OCI-LY1 (cell line): ENCODE measurements around the gene TADA3.

Experiments
- H2AFZ ChIP-seq: fragments of 200-600 bp; sonication (generic), shearing (Covaris generic); 2 replicates; pipeline ENCODE4 v1.6.0; 2014; ENCODE audit warnings: antibody characterized with exemption, mild to moderate bottlenecking, low read length
- H3F3A ChIP-seq: fragments of 200-600 bp; sonication (generic), shearing (Covaris generic); 2 replicates; pipeline ENCODE4 v1.6.0; 2014; ENCODE audit warnings: mild to moderate bottlenecking, antibody characterized with exemption, low read length, moderate library complexity; ENCODE audit not compliant: insufficient read depth
- H3K27ac ChIP-seq: fragments of 200-600 bp; sonication (generic); 2 replicates; pipeline ENCODE4 v1.5.1; 2014; ENCODE audit warnings: low read length, mixed run types, mild to moderate bottlenecking, low read depth; ENCODE audit not compliant: poor library complexity, severe bottlenecking
- H3K27me3 ChIP-seq: fragments of 200-600 bp; sonication (generic); 2 replicates; pipeline ENCODE4 v1.6.0; 2014; ENCODE audit warnings: antibody characterized with exemption, mild to moderate bottlenecking, low read length, moderate library complexity; ENCODE audit not compliant: insufficient read depth
- H3K36me3 ChIP-seq: fragments of 200-600 bp; sonication (generic); 2 replicates; pipeline ENCODE4 v1.6.1; 2014; ENCODE audit warnings: mild to moderate bottlenecking, antibody characterized with exemption, low read length, moderate library complexity, mixed read lengths; ENCODE audit not compliant: insufficient read depth
- H3K4me1 ChIP-seq: fragments of 200-600 bp; sonication (generic); 2 replicates; pipeline ENCODE4 v1.5.1; 2014; ENCODE audit warnings: mild to moderate bottlenecking, low read length, moderate library complexity; ENCODE audit not compliant: insufficient read depth, severe bottlenecking
- H3K4me2 ChIP-seq: fragments of 200-600 bp; sonication (generic), shearing (Covaris generic); 2 replicates; pipeline ENCODE4 v1.6.1; 2014; ENCODE audit warnings: low read length
- H3K4me3 ChIP-seq: fragments of 200-600 bp; sonication (generic); 2 replicates; pipeline ENCODE4 v1.5.1; 2014; ENCODE audit warnings: low read length, low read depth, mild to moderate bottlenecking, mixed read lengths; ENCODE audit not compliant: poor library complexity, severe bottlenecking
- H3K79me2 ChIP-seq: fragments of 200-600 bp; shearing (Covaris generic); 2 replicates; pipeline ENCODE4 v1.6.1; 2016; ENCODE audit warnings: mixed run types, low read length, mixed read lengths; ENCODE audit not compliant: insufficient read depth
- H3K9ac ChIP-seq: fragments of 200-600 bp; sonication (generic), shearing (Covaris generic); 2 replicates; pipeline ENCODE4 v1.6.1; 2014; ENCODE audit warnings: mild to moderate bottlenecking, low read length, mixed read lengths
- H3K9me2 ChIP-seq: fragments of 200-600 bp; sonication (generic), shearing (Covaris generic); 2 replicates; pipeline ENCODE4 v1.6.1; 2014; ENCODE audit warnings: low read depth, mild to moderate bottlenecking, low read length, mixed read lengths
- H3K9me3 ChIP-seq: fragments of 200-600 bp; shearing (Covaris generic); 2 replicates; pipeline ENCODE4 v1.6.1; 2014; ENCODE audit warnings: low read length, mixed read lengths
- H4K20me1 ChIP-seq: fragments of 200-600 bp; sonication (generic), shearing (Covaris generic); 2 replicates; pipeline ENCODE4 v1.6.0; 2016; ENCODE audit warnings: mild to moderate bottlenecking, low read length; ENCODE audit not compliant: insufficient read depth
- EZH2 ChIP-seq: fragments of 200-600 bp; sonication (generic), shearing (Covaris generic); IDR thresholded peaks from 2 replicates; pipeline ENCODE4 v1.8.0; 2017; ENCODE audit warnings: borderline replicate concordance, mixed run types, mild to moderate bottlenecking, antibody characterized with exemption, low read length, moderate library complexity, mixed read lengths
- TF ChIP-seq, protein P1 (sequence below): fragments of 200-600 bp; sonication (generic), shearing (Covaris generic); IDR thresholded peaks from 2 replicates; pipeline ENCODE4 v1.5.1; 2017; ENCODE audit warnings: mild to moderate bottlenecking, antibody characterized with exemption, low read length, moderate library complexity, mixed read lengths

Gene TADA3

DNA sequence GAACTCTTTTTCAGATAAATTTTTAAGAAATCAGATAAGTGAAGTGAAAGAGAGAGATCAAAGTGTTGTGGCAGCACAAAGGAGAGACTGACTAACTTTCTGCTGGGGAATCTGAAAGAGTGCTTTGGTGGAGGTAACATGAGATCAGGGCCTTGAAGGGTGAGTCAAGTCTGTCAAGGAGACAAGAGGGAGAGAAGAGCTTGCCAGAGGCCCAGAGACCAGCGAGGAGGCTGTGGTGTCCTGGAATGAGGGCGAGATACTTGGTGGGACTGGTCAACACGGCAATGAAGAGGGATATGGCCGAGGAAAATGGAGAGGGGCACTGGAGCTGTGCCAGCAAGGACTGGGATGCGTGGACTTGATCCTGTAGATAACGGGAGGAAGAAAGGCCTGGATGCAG is 4.6 kb downstream of the TADA3 start:
- no peak overlapping the region for H3K4me3 ChIP-seq
- peaks cover 12% of the 10 kb centered on the region for H3K4me1 ChIP-seq
- H2AFZ ChIP-seq = no peak overlapping the region
- H4K20me1 ChIP-seq = no peaks in the 10 kb centered on the region
- TF ChIP-seq EZH2 = no peak
- TF ChIP-seq, protein P1, sequence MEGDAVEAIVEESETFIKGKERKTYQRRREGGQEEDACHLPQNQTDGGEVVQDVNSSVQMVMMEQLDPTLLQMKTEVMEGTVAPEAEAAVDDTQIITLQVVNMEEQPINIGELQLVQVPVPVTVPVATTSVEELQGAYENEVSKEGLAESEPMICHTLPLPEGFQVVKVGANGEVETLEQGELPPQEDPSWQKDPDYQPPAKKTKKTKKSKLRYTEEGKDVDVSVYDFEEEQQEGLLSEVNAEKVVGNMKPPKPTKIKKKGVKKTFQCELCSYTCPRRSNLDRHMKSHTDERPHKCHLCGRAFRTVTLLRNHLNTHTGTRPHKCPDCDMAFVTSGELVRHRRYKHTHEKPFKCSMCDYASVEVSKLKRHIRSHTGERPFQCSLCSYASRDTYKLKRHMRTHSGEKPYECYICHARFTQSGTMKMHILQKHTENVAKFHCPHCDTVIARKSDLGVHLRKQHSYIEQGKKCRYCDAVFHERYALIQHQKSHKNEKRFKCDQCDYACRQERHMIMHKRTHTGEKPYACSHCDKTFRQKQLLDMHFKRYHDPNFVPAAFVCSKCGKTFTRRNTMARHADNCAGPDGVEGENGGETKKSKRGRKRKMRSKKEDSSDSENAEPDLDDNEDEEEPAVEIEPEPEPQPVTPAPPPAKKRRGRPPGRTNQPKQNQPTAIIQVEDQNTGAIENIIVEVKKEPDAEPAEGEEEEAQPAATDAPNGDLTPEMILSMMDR = no peak
- no peaks in the 10 kb centered on the region for H3K27me3 ChIP-seq
- H3K9me3 ChIP-seq = no peaks in the 10 kb centered on the region
- peaks cover 51% of the 10 kb centered on the region for H3K36me3 ChIP-seq
- no peak overlapping the region for H3K27ac ChIP-seq
- peaks cover 3% of the 10 kb centered on the region; the same call in 1 of the 2 replicates for H3K79me2 ChIP-seq
- H3K9ac ChIP-seq = no peak overlapping the region
- no peak overlapping the region for H3K4me2 ChIP-seq
- no peaks in the 10 kb centered on the region for H3K9me2 ChIP-seq
- H3F3A ChIP-seq = no peaks in the 10 kb centered on the region

DNA sequence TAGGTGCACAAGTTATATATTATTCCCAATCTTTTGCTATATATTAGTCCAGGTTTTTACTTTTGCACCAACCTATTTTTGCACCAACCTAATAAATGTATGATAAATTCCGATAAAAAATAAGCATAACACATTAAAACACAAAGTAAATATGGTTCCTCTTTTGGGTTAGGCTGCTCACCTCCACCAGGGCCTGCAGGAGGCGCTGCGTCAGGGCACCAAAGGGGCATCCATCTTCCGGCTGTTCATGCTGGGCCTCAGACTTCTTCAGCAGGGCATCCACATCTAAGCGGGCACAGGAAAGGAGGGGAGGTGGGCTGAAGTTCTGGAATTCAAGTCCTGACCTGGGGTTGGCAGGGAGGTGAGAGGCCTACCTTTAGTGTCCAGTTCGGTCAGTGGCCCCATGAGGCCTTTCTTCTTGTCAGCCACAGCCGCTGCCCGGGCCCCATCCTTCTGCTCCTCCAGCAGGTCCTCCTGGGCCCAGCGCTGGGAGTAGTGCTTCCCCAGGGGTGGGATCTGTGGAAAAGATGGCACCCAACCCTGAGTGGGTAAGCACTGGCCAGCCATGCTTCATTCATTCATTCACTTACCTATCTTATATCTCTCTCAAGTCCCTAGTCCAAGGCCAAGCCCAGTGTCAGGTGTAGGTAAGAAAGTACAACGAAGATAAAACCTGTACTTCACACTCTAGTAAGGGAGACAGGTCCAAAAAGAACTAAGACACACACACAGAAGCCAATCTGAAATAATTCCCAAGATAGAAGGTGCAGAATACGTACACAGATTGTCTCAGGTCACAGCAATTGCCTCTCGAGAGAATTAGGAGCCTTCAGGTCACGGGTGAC is 5.2 kb downstream of the TADA3 start:
- H3F3A ChIP-seq = no peaks in the 10 kb centered on the region
- no peak overlapping the region for H3K4me3 ChIP-seq
- H3K27ac ChIP-seq = no peak overlapping the region
- H3K9me2 ChIP-seq = no peaks in the 10 kb centered on the region
- peaks cover 16% of the 10 kb centered on the region for H3K4me1 ChIP-seq
- H4K20me1 ChIP-seq = no peaks in the 10 kb centered on the region
- no peak for TF ChIP-seq EZH2
- TF ChIP-seq, protein P1 = peak; percentile 85
- no peak overlapping the region for H3K4me2 ChIP-seq
- H3K9ac ChIP-seq = no peak overlapping the region
- no peaks in the 10 kb centered on the region for H3K9me3 ChIP-seq
- peaks cover 57% of the 10 kb centered on the region for H3K36me3 ChIP-seq
- H3K79me2 ChIP-seq = peaks cover 3% of the 10 kb centered on the region; the same call in 1 of the 2 replicates
- no peak overlapping the region for H2AFZ ChIP-seq
- no peaks in the 10 kb centered on the region for H3K27me3 ChIP-seq

DNA sequence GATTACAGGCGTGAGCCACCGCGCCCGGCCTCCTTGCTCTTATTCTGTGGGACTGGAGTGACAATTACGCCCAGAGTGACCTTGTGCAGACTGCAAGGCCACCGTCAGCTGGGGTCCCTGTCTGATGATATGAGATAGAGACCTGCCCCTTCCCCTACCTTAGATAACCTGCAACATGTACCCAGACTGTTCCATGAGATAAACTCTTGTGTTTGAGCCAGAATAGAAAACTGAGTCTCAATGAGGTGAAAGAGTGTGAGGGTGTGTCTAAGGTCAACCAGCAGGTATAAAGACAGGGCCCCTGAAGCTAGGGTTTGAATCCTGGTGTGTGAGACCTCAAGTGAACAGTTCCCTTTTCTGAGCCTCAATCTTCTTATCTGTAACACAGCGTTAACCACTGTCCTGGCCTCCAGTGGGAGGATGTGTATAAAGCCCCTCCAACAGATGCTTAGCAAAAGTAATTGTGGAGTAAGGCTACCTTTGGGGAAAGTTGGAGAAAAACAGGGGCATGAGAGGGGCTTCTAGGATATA is 6.0 kb downstream of the TADA3 start:
- H3K4me2 ChIP-seq = no peak overlapping the region
- no peak overlapping the region for H2AFZ ChIP-seq
- H3K9me2 ChIP-seq = no peaks in the 10 kb centered on the region
- H3K9ac ChIP-seq = no peak overlapping the region
- no peaks in the 10 kb centered on the region for H3K9me3 ChIP-seq
- H3K27ac ChIP-seq = no peak overlapping the region
- no peaks in the 10 kb centered on the region for H4K20me1 ChIP-seq
- H3K36me3 ChIP-seq = peaks cover 60% of the 10 kb centered on the region
- no peaks in the 10 kb centered on the region for H3K27me3 ChIP-seq
- no peaks in the 10 kb centered on the region for H3K79me2 ChIP-seq
- H3F3A ChIP-seq = no peaks in the 10 kb centered on the region
- H3K4me3 ChIP-seq = no peak overlapping the region
- peaks cover 17% of the 10 kb centered on the region for H3K4me1 ChIP-seq
- TF ChIP-seq, protein P1 = no peak
- no peak for TF ChIP-seq EZH2
